GM23338 (cell line): ENCODE results near the gene FASTKD1. TPM values are rescaled to one million over a fixed set of nuclear protein-coding genes. Genes with fewer than 3 reads are reported as not detected.

ENCODE experiments used
- ATAC-seq: fragments of 200-7000 bp; cut with Tn5 transposase; 3 replicates; pipeline ENCODE4 v1.9.1; 2020
- DNase-seq: peaks from one replicate; pipeline ENCODE4 v3.0.0-alpha.2; 2015; ENCODE audit warnings: low spot score
- H2AFZ ChIP-seq: fragments of 200-600 bp; sonication (generic); 2 replicates; pipeline ENCODE4 v1.8.0; 2016; ENCODE audit warnings: antibody characterized with exemption, mild to moderate bottlenecking, moderate library complexity
- H3F3A ChIP-seq: fragments of 200-600 bp; sonication (generic); replicated peaks from 2 replicates; pipeline ENCODE4 v1.8.0; 2017; ENCODE audit warnings: antibody characterized with exemption, mixed run types, low read depth
- H3K27ac ChIP-seq: fragments of 200-600 bp; sonication (generic); 2 replicates; pipeline ENCODE4 v1.6.1; 2016; ENCODE audit warnings: low read depth
- H3K27me3 ChIP-seq: fragments of 200-600 bp; sonication (generic); 2 replicates; pipeline ENCODE4 v1.8.0; 2016; ENCODE audit warnings: mild to moderate bottlenecking, mixed run types, moderate library complexity; ENCODE audit not compliant: insufficient read depth
- H3K36me3 ChIP-seq: fragments of 200-600 bp; sonication (generic); 2 replicates; pipeline ENCODE4 v1.8.0; 2016; ENCODE audit warnings: mild to moderate bottlenecking; ENCODE audit not compliant: insufficient read depth
- H3K4me1 ChIP-seq: fragments of 200-600 bp; sonication (generic); 2 replicates; pipeline ENCODE4 v1.8.0; 2016; ENCODE audit warnings: mild to moderate bottlenecking, moderate library complexity; ENCODE audit not compliant: insufficient read depth
- H3K4me2 ChIP-seq: fragments of 200-600 bp; sonication (generic); 2 replicates; pipeline ENCODE4 v1.7.1; 2017; ENCODE audit warnings: mixed run types
- H3K4me3 ChIP-seq: fragments of 200-600 bp; sonication (generic); 2 replicates; pipeline ENCODE4 v1.6.1; 2016; ENCODE audit warnings: mixed run types
- H3K79me2 ChIP-seq: fragments of 200-600 bp; sonication (generic); replicated peaks from 2 replicates; pipeline ENCODE4 v1.8.0; 2017; ENCODE audit warnings: mild to moderate bottlenecking; ENCODE audit not compliant: insufficient read depth
- H3K9me2 ChIP-seq: fragments of 200-600 bp; sonication (generic); 2 replicates; pipeline ENCODE4 v1.8.0; 2017; ENCODE audit not compliant: insufficient read depth
- H4K20me1 ChIP-seq: fragments of 200-600 bp; sonication (generic); replicated peaks from 2 replicates; pipeline ENCODE4 v1.8.0; 2017; ENCODE audit warnings: mild to moderate bottlenecking; ENCODE audit not compliant: insufficient read depth
- H3K27ac Mint-ChIP-seq: 2 replicates; pipeline ENCODE4 v1.8.0; 2020; ENCODE audit warnings: inconsistent platforms, mild to moderate bottlenecking, moderate library complexity, mixed read lengths
- H3K27me3 Mint-ChIP-seq: 3 replicates; pipeline ENCODE4 v1.8.0; 2022; ENCODE audit warnings: low read depth, mild to moderate bottlenecking, moderate library complexity, mixed read lengths, inconsistent platforms; ENCODE audit not compliant: insufficient read depth, poor library complexity
- H3K36me3 Mint-ChIP-seq: 3 replicates; pipeline ENCODE4 v1.8.0; 2021; ENCODE audit warnings: low read depth, mild to moderate bottlenecking, inconsistent platforms, moderate library complexity, mixed read lengths
- H3K4me1 Mint-ChIP-seq: 3 replicates; pipeline ENCODE4 v1.8.0; 2020; ENCODE audit warnings: mild to moderate bottlenecking, inconsistent platforms, mixed read lengths
- H3K4me3 Mint-ChIP-seq: 3 replicates; pipeline ENCODE4 v1.8.0; 2021; ENCODE audit warnings: moderate library complexity, mild to moderate bottlenecking, inconsistent platforms, mixed read lengths
- H3K9me3 Mint-ChIP-seq: 3 replicates; pipeline ENCODE4 v1.8.0; 2020; ENCODE audit warnings: moderate library complexity, mild to moderate bottlenecking, inconsistent platforms, mixed read lengths
- CREB1 ChIP-seq: fragments of 250-450 bp; sonication (Bioruptor Pico); IDR thresholded peaks from 2 replicates; pipeline ENCODE4 v1.5.0; 2020; ENCODE audit warnings: low read depth, mild to moderate bottlenecking, moderate library complexity
- EZH2 ChIP-seq: fragments of 200-600 bp; sonication (generic); IDR thresholded peaks from one replicate; pipeline ENCODE4 v1.8.0; 2017; ENCODE audit warnings: antibody characterized with exemption, mild to moderate bottlenecking, low read depth; ENCODE audit not compliant: unreplicated experiment
- EZH2phosphoT487 ChIP-seq: fragments of 200-600 bp; sonication (generic); IDR thresholded peaks from one replicate; pipeline ENCODE4 v1.8.1; 2018; ENCODE audit warnings: antibody characterized with exemption; ENCODE audit not compliant: unreplicated experiment
- JUNB ChIP-seq: IDR thresholded peaks from one replicate; pipeline ENCODE4 v1.6.1; 2016; ENCODE audit warnings: antibody characterized with exemption; ENCODE audit not compliant: unreplicated experiment
- POLR2AphosphoS5 ChIP-seq: IDR thresholded peaks from 2 replicates; pipeline ENCODE4 v1.6.1; 2016; ENCODE audit warnings: antibody characterized with exemption, low read depth
- STAT1 ChIP-seq: IDR thresholded peaks from one replicate; pipeline ENCODE4 v1.6.1; 2016; ENCODE audit warnings: antibody characterized with exemption; ENCODE audit not compliant: unreplicated experiment
- polyA plus RNA-seq: library from polyadenylated mRNA; unstranded; fragments of >200 nt; fragmentation: Nextera tagmentation; extraction: Ambion mirVana; gene quantifications from 2 replicates; pipeline ENCODE4 v1.2.1, GENCODE V29; 2016
- total RNA-seq: library from RNA; depleted of rRNA; stranded (reverse); fragments of >200 nt; shearing (Covaris generic); gene quantifications from 2 replicates; pipeline ENCODE4 v1.2.3, GENCODE V29; 2014
- TF ChIP-seq, protein P1 (sequence below): IDR thresholded peaks from one replicate; pipeline ENCODE4 v1.6.1; 2018; ENCODE audit warnings: antibody characterized with exemption; ENCODE audit not compliant: unreplicated experiment
- TF ChIP-seq, protein P2 (sequence below), 2 experiments: fragments of 200-600 bp in 1 of 2; sonication (generic) in 1 of 2; conservative IDR thresholded peaks; 2 replicates each; pipeline versions ENCODE4 v1.5.1 to v1.6.1; 2016 to 2017; ENCODE audit warnings: antibody characterized with exemption in 2 of 2, low read depth in 2 of 2, mild to moderate bottlenecking in 2 of 2, moderate library complexity in 1 of 2

FASTKD1 gene
- total and polyA plus RNA-seq, 2 experiments from 2014 or later: 49.0 to 53.3 TPM

DNA sequence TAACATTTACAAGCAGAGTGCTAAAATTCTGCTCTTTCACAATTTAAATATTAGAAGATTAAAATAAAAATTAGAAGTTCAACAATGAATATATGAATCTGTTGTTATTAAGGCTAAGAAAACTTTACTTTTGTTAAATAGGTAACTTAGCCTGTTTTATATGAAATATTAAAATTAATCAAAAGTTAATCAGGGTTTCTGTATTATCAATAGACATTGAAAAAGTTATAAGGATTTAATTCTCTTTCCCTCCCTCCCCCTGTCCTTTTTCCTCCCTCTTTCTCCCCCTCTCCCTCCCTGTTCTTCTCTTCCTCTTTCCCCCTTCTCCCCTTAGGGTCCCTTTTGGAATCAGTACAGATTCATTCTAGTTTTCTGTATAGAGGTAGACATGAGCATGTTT lies 82.3 kb downstream of the FASTKD1 start:
- Mint-ChIP-seq H3K4me3 (no peak overlapping the region), H3K4me1 (no peaks in the 10 kb centered on the region), H3K36me3 (peaks cover 3% of the 10 kb centered on the region; the same call in 2 of the 3 replicates), H3K27me3 (peaks cover 2% of the 10 kb centered on the region), H3K27ac (no peak overlapping the region), H3K9me3 (peaks cover 4% of the 10 kb centered on the region; the same call in 1 of the 3 replicates)
- DNase-seq: no peak
- H3K4me3 ChIP-seq: no peak overlapping the region
- H3K36me3 ChIP-seq: no peaks in the 10 kb centered on the region
- H4K20me1 ChIP-seq: no peaks in the 10 kb centered on the region
- no peaks in the 10 kb centered on the region for H3K79me2 ChIP-seq
- ATAC-seq: no peak
- no peaks in the 10 kb centered on the region for H3K27me3 ChIP-seq
- no peak overlapping the region for H2AFZ ChIP-seq
- H3K4me1 ChIP-seq: no peaks in the 10 kb centered on the region
- H3K9me2 ChIP-seq: no peaks in the 10 kb centered on the region
- H3K4me2 ChIP-seq: no peak overlapping the region
- TF ChIP-seq EZH2 (no peak), POLR2AphosphoS5 (no peak), EZH2phosphoT487 (no peak)
- TF ChIP-seq, protein P1, sequence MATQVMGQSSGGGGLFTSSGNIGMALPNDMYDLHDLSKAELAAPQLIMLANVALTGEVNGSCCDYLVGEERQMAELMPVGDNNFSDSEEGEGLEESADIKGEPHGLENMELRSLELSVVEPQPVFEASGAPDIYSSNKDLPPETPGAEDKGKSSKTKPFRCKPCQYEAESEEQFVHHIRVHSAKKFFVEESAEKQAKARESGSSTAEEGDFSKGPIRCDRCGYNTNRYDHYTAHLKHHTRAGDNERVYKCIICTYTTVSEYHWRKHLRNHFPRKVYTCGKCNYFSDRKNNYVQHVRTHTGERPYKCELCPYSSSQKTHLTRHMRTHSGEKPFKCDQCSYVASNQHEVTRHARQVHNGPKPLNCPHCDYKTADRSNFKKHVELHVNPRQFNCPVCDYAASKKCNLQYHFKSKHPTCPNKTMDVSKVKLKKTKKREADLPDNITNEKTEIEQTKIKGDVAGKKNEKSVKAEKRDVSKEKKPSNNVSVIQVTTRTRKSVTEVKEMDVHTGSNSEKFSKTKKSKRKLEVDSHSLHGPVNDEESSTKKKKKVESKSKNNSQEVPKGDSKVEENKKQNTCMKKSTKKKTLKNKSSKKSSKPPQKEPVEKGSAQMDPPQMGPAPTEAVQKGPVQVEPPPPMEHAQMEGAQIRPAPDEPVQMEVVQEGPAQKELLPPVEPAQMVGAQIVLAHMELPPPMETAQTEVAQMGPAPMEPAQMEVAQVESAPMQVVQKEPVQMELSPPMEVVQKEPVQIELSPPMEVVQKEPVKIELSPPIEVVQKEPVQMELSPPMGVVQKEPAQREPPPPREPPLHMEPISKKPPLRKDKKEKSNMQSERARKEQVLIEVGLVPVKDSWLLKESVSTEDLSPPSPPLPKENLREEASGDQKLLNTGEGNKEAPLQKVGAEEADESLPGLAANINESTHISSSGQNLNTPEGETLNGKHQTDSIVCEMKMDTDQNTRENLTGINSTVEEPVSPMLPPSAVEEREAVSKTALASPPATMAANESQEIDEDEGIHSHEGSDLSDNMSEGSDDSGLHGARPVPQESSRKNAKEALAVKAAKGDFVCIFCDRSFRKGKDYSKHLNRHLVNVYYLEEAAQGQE: no peak
- H3K27ac ChIP-seq: no peak overlapping the region
- no peaks in the 10 kb centered on the region for H3F3A ChIP-seq

DNA sequence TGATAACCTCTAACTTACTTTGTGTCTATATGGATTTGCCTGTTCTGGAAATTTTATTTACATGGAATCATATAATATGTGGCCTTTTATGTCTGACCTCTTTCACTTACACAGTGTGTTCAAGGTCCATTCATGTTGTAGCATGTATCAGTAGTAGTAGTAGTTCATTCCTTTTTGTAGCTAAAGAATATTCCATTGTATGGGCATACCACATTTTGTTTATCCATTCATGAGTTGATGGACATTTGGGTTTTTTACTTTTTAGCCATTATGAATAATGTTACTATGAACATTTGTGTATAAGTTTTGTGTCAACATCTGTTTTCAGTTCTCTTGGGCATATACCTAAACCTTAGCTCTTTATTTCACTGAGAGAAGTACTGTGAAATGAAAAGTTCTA lies 82.8 kb downstream of the FASTKD1 start:
- ATAC-seq (no peak), DNase-seq (no peak)
- Histone ChIP-seq H2AFZ (no peak overlapping the region), H3K9me2 (no peaks in the 10 kb centered on the region), H4K20me1 (no peaks in the 10 kb centered on the region), H3K4me2 (no peak overlapping the region), H3K4me1 (no peaks in the 10 kb centered on the region), H3K4me3 (no peak overlapping the region), H3F3A (no peaks in the 10 kb centered on the region), H3K27ac (no peak overlapping the region), H3K36me3 (no peaks in the 10 kb centered on the region), H3K79me2 (no peaks in the 10 kb centered on the region), H3K27me3 (no peaks in the 10 kb centered on the region)
- Mint-ChIP-seq H3K4me1 (no peaks in the 10 kb centered on the region), H3K4me3 (no peak overlapping the region), H3K27me3 (peaks cover 2% of the 10 kb centered on the region), H3K27ac (no peak overlapping the region), H3K9me3 (peaks cover 4% of the 10 kb centered on the region; the same call in 1 of the 3 replicates), H3K36me3 (peaks cover 3% of the 10 kb centered on the region; the same call in 2 of the 3 replicates)
- TF ChIP-seq, protein P1: no peak
- TF ChIP-seq STAT1: no peak
- no peak for TF ChIP-seq JUNB
- TF ChIP-seq, protein P2, sequence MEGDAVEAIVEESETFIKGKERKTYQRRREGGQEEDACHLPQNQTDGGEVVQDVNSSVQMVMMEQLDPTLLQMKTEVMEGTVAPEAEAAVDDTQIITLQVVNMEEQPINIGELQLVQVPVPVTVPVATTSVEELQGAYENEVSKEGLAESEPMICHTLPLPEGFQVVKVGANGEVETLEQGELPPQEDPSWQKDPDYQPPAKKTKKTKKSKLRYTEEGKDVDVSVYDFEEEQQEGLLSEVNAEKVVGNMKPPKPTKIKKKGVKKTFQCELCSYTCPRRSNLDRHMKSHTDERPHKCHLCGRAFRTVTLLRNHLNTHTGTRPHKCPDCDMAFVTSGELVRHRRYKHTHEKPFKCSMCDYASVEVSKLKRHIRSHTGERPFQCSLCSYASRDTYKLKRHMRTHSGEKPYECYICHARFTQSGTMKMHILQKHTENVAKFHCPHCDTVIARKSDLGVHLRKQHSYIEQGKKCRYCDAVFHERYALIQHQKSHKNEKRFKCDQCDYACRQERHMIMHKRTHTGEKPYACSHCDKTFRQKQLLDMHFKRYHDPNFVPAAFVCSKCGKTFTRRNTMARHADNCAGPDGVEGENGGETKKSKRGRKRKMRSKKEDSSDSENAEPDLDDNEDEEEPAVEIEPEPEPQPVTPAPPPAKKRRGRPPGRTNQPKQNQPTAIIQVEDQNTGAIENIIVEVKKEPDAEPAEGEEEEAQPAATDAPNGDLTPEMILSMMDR (conservative IDR thresholded peaks at IDR 0.05; ENCODE audit: low read depth in 2 of 2): no peak
- TF ChIP-seq CREB1 (CRISPR knock-in tag): no peak
